ENCODE data around the gene SGCA. TPM values are rescaled to one million over a fixed set of nuclear protein-coding genes. Genes with fewer than 3 reads are reported as not detected.

SGCA gene
- total RNA-seq, 1 donor from 2014 or later = 3.5 TPM

- intact Hi-C loops (cut with DNase I) = no loop called here
- DNase-seq (ENCODE audit: low spot score) (no peak), ATAC-seq (peak; percentile 16)
These were observed 18.7 kb upstream of the SGCA start for GRCh38 chr17:50146927-50147665.

DNA sequence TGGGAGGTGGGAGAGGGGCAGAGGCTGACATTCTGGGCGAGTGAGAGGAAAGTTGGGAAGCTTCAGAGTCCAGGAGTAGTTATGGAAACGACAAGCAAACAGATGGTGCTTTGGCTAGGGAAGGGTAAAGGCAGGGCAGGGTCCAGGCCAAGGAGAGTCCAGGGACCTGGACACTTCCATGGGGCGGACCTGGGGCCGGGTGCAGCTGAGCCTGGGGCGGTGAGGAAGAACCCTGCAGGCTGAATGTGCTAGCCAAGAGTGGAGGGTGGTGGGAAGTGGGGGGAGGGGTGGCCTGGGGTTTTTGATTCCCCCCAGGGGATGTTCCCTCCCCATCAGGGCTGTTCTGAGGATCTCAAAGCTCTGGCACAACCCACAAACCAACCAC lies 18.0 kb upstream of the SGCA start:
- intact Hi-C loops (cut with DNase I) = no loop called here
- DNase-seq (ENCODE audit: low spot score) = no peak
- peak; percentile 8 for ATAC-seq

- ATAC-seq (peak; percentile 11), DNase-seq (ENCODE audit: low spot score) (no peak)
- intact Hi-C loops (cut with DNase I) = no loop called here
These were observed 17.3 kb upstream of the SGCA start for GRCh38 chr17:50148226-50149090.

DNA sequence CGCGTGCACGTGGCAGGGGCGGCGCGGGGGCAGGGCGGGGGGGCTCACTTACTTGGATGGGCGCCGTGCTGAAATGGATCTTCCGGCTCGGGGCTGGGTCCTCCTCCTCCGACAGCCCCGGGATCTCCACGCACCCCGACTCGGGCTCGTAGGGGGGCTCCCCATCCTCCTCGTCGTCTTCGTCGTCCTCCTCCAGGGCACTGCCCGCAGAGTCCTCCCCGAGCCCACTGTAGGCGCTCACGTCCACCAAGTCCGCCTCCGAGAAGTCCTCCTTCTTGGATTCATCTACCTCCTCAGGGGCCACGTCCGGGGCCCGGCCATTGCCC lies 16.8 kb upstream of the SGCA start:
- intact Hi-C loops (cut with DNase I) = no loop called here
- ATAC-seq (no peak), DNase-seq (ENCODE audit: low spot score) (no peak)

DNA sequence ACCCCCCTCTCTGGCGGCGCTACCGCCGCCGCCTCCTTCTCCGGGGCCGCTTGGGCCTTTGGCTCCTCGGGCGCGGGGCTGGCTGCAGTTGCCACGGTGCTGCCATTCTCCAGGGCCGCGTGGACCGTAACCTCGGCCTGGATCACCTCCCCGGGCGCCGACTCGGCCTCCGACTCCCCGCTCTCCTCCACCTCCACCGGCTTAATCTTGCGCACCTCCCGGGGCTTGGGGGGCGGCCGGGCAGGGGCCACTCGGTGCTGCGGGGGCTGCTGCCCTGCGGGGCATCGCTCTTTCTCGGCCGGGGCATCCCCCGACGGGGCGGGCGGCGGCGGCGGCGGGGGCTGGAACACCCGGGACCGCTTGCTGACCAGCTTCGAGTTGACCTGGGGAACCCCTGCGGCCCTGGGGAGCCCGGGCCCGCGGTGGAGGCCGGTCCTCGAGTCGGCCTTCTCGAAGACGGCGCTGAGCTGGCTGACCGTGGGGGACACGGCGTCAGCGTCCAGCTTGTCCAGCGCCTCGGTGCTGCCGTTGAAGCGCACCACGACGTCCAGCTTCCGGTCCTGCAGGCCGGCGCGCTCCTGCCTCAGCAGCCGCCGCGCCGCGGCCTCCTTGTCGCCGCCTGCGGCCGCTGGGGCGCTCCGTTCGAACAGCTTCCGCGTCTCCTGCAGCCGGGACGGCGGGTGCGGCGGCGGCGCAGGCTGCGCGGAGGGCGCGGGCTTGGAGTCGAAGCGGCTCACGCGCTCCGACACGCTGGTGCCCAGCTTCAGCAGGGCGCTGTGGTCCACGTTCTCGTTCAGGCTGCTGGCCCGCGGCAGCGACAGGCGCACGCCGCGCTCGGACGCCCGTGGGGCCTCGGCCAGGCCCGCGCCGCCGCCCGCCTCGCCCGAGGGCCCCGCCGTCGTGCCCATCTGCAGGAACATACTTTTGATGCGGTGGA lies 16.1 kb upstream of the SGCA start:
- ATAC-seq = no peak
- DNase-seq (ENCODE audit: low spot score) = no peak
- intact Hi-C loops (cut with DNase I) = loop anchor here (10.0 kb wide), 1 partner anchor 55 kb away; the partner anchor contains the start of gene PDK2

DNA sequence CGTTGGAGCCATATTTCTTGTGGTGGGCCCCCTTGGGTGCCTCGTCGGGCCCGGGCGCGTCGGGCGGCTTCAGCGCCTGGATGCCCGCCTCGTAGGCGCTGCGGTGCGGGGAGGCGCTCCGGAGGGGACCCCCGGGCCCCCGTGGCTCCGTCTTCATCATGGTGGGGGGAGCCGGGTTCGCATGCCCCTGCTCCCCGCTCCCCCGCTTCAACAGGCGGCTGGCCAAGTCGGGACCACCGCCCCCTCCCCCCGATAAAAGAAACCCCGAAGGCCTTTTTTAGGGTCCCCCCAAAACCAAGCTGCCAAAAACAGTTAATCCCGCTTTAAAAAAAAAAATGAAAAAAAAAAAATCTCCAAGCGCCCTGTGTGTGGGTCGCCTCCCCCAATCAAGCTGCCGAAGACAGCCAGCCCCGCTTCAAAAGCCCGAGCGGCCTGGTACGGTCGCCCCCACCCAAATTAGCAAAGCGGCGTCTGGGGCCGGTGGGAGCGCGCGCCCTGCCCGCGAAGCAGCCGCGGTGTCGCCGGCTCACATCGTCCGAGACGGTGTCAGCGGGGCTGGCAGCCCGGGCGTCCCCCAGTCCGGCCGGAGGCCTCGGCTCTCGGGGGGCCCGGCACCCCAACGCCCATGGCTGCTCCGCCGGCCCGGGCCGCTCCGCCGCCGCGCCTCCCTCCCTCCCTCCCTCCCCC lies 15.3 kb upstream of the SGCA start, which contains the start of gene PPP1R9B:
PPP1R9B (minus strand) TSS at position 324 of the 687 bp plus-strand sequence; CDS start at position 160, 164 bp downstream.
- no peak for ATAC-seq
- intact Hi-C loops (cut with DNase I) = loop anchor here (10.0 kb wide), 1 partner anchor 56 kb away; the partner anchor contains the start of gene PDK2
- DNase-seq (ENCODE audit: low spot score) = no peak

DNA sequence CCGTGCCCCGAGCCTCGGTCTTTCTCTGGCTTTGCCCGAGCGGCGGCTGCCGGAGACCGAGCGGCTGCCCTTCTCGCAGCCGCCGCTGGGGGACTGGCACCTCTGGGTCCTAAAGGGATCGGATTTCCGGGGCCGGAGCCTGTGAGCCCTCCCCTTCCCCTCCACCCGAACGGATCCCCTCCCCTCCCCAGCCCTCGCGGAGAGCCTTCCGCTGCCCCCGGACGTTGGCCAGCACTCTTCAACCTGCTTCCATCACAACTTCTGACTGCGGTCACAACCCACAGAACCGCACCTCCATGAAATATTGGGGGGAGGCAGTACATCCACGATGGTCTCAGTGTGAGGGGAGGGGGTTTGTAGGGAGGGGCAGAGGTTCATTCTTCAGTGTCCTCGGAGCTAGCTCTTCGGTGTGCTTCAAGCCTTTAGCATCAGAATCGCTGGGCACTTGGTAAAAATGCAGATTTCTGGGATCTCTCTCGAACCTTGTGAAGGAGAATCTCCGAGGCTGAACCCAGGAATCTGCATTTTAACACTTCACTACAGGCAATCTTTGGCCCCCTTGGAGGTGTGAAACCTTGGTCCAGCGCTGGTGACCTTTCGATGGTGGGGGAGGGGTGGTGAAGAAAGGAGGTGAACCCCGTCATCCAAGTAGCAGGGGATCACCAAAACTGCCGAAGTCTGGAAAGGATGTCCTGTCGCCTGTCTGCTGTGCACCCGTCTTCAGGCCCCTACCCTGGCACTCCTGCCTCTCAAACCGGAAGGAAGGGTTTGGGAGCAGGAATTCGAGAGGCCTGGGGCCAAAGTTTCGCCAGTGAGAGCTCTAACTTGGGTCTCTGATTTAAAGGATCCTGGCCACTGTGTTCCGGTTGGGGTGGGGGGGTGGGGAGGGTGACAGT lies 14.5 kb upstream of the SGCA start:
- DNase-seq (ENCODE audit: low spot score) (peak; percentile 94), ATAC-seq (peak; percentile 85)

DNA sequence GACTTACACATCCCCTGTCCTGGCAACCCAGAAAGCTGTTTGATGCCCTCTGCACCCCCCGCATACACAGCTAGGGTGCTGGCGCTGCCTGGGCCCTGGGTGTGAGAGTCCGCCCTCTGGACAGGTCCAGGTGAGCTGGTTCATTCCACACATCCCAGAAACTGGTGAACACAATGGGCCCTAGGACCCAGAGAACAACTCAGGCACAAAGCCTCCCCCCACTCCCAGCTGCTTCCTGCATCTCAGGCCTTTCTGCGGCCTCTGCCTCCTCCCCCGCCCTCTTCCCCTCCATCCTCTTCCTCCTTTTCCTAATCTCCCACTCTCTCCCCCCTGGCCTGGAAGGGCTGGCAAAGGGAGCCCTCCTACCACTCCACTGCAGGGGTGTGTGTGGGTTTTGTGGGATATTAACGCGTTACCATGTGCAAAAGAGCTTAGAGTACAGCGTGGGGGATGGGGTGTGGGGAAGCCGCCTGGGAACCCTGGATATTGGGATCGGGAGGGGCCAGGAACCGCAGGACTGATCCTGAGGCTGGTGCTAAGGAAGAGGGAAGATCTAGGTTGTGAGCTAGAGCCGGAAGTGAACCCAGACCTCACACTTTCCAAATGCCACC lies 13.8 kb upstream of the SGCA start:
- ATAC-seq (peak; percentile 88), DNase-seq (ENCODE audit: low spot score) (peak; percentile 86)
- intact Hi-C loops (cut with DNase I) = loop anchor here (10.0 kb wide), 1 partner anchor 57 kb away; the partner anchor contains the start of gene PDK2

More for the DNA sequence above, 14.5 kb upstream of the SGCA start:
- intact Hi-C loops (cut with DNase I) = loop anchor here (10.0 kb wide), 1 partner anchor 56 kb away; the partner anchor contains the start of gene PDK2

GRCh38 chr17:50152736-50153135 lies 13.1 kb upstream of the SGCA start:
- DNase-seq (ENCODE audit: low spot score) (no peak), ATAC-seq (no peak)
- intact Hi-C loops (cut with DNase I) = loop anchor here (10.0 kb wide), 1 partner anchor 58 kb away; the partner anchor contains the start of gene PDK2

DNA sequence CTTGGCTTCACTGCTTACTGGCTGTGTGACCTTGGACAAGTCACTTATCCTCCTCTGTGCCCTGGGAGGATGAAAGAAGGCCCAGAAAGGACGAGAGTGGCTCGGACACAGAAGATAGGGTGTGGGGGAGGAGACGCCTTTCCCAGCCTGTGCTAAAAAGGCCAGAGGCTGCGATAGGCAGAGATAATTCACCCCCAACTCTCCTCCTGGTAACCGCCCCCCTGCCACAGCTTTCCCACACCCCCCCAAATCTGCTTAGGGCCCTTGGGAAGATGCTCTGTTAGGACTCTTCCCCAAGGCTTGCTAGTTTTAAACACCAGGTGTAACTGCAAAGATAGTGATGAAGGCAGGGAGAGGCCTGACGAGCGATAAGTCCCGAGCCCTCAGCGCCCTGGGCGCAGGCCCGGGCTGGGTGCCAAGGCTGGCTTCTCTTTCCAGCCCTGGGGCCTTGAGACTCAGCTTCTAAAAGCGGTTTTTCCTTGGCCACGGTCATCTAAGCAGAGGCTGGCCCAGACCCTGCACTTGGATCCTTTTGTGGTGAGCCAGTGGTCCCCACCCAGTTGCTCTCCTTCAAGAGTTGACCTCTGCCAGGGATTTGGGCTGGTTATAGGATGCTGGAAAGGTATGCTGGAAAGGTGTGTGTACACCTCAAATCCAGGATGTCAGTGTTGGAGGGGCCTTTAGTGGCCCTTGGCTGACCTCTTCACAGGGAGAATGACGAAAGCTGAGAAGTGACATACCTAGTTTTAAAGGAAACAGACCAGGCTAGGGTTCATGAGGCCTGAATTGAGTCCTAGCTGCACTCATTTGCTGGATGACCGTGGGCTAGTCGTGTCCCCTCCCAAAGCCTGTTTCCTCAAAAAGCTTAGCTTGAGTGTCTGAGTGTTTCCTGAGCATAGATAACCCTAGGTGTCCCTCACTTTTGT lies 11.9 kb upstream of the SGCA start:
- ATAC-seq (no peak), DNase-seq (ENCODE audit: low spot score) (no peak)
- intact Hi-C loops (cut with DNase I) = loop anchor here (10.0 kb wide), 1 partner anchor 59 kb away; the partner anchor contains the start of gene PDK2

DNA sequence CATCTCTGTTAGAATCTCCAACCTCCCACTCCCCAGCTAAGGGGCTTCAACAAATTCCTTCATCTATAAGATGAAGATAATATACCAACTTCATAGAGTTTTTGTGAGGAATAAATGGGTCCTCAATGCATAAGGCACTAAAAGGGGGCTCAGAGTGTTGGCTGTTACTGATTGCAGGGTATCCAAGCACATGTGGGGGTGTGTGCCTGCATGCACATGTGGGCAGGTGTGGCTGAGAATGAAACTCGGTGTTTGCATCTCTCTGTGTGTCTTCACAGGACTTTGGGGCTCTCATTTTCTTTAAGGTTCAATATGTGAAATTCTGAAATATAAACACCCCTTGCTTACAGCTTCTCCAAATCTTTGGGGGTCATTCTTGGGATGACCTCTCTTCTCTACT lies 11.2 kb upstream of the SGCA start:
- DNase-seq (ENCODE audit: low spot score) (no peak), ATAC-seq (no peak)
- intact Hi-C loops (cut with DNase I) = loop anchor here (10.0 kb wide), 1 partner anchor 60 kb away; the partner anchor contains the start of gene PDK2

DNA sequence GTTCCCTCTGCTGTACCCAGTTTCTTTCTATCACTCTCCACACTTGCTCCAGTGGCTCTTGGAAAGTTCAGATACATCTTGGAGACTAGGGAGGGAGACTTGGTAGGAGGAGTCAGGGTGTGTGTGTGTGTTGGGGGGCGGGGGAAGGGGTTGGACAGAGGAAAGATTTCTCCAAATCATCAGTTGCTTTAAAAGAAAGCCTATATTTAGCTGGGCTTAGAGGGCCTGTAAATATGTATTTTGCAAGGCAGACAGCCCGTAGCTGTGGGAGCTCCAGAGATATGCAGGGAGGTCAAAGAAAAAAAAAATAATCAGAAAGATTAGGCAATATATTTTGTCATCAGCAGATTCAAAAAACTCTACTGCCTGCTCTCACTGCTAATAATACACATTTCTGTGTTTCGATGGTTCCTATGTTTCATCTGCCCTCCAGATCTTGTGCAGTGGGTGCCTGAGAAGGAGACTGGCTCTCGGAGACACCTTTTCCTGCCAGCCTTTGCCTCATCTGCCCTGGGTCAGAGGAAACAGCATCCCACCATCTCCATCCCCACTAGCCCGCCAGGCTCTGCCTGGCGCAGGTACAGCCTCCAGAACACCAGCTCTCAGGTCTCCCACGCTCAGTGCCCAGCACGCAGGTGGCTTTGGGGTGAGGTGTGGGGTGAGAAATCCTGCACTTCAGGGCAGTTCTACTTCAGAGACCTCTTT lies 10.5 kb upstream of the SGCA start:
- ATAC-seq = no peak
- intact Hi-C loops (cut with DNase I) = loop anchor here (10.0 kb wide), 1 partner anchor 60 kb away; the partner anchor contains the start of gene PDK2
- DNase-seq (ENCODE audit: low spot score) = no peak

DNA sequence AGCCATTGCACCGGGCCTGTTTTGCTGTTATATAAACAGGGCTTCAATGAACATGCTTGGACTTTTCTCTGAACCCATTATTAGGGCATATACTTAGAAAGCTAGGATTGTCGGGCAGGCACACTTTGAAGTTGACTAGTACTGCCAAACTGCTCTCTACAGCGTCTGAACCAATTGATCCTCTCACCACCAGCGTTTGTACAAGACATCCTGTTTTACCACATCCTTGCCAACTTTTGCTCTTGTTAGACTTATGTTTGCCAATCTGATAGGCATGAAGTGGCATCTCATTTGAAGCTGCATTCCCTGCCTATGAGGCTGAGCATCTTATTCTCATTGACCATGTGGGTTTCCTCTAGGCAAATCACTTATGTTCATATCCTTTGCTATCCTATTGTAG lies 7.9 kb upstream of the SGCA start:
- DNase-seq (ENCODE audit: low spot score) = no peak
- no peak for ATAC-seq
- intact Hi-C loops (cut with DNase I) = loop anchor here (10.0 kb wide), 1 partner anchor 63 kb away; the partner anchor contains the start of gene PDK2

- ATAC-seq (peak; percentile 96), DNase-seq (ENCODE audit: low spot score) (peak; percentile 95)
- intact Hi-C loops (cut with DNase I) = no loop called here
These were observed 4.5 kb upstream of the SGCA start for GRCh38 chr17:50161023-50161910.

All from sciatic nerve (tissue), 2 donors.